AG20443 (cell line): ENCODE measurements around the gene PNMA8C.
"Not testable (repeated sequence)": the region's sequence is repeated elsewhere in the genome, so short reads cannot be mapped to it uniquely, and the experiment has no call there.

Experiments
- DNase-seq: peaks from one replicate; pipeline ENCODE4 v3.0.0; 2012; ENCODE audit warnings: low spot score, mixed read lengths

PNMA8C gene

DNA sequence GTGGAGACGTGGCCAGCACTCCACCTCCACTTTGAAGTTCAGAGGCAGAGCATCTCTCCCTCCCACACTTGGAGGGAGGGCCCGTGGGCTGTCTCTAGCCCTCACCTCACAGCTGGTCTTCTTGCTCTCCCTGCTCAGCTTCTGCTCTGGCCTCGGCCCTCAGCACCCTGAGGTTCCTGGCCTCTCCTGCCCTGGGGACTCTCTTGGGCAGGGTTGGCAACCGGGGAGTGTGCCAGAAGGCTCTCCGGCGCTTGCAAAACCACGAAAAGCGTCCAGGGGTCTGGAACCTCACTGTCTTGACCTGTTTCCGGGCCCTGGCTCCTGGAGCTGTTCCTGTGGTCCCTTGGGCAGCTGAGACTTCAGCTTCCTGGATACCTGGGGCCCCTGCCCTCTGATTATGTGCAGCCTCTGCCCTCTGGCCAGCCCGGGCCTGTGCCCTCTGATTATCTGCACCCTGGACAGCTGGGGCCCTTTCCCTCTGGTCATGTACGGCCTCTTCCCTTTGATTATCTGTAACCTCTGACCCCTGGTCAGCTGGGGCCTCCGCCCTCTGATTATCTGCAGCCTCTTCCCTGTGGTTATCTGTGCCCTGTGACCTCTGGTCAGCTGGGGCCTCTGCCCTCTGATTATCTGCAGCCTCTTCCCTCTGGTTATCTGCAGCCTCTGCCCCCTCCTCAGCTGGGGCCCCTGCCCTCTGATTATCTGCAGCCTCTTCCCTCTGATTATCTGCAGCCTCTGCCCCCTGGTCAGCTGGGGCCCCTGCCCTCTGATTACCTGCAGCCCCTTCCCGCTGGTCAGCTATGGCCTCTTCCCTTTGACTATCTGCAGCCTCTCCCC lies 17.4 kb downstream of the PNMA8C start:
- DNase-seq: no peak

DNA sequence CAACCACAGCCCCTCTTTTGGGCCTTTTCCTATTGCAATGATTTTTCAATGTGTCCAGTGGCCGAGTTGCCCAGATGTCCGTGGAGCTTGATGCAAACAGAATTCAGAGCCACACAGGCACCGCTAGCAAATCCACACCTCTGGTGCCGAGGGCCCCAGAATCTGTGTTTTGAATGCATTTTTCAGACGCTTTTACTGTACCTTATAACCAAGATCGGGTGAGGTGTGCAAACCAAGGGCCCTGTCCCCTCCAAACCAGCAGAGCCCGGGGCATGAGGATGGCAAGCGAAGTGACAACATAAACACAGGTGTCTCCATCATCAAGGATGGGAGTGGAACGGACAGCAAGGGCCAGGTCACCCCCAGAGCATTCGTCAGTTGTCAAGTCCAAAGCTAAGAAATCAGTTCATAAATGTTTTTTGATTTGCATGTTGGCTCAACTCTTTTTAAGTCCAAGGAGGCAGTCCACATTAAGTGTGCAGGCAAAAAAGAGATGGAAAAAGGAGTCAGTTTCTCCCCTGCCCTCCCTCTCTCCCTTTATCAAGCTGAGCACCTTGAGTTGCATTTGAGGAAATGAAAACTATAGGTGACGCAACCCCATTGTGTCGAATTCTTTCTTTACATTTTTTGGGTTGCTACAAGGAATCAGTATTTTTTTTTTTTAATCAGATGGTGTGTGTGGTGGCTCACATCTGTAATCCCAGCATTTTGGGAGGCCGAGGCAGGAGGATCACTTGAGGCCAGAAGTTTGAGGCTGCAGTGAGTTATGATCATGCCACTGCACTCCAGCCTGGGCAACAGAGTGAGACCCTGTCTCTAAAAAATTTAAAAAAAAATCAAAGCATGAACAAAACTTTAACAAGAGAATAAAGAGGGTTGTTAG lies 18.3 kb downstream of the PNMA8C start:
- DNase-seq: no peak

DNA sequence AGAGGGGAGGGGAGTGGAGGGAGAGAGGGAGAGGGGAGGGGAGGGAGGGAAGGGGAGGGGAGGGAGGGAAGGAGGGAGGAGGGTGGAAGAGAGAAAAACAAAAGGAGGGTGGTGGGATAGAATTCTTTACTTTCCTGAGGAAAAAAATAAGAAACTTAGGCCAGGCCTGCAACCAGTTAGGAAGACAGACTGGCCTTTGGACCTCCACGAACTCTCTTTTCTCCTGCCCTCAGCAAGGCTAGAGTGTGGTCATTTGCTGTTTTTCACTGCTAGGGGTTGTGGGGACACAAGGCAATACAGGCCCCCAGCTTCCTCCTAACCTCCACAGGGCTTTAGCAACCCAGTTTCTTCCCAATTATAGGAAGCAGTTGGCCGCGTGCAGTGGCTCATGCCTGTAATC lies 19.5 kb downstream of the PNMA8C start:
- no peak for DNase-seq

DNA sequence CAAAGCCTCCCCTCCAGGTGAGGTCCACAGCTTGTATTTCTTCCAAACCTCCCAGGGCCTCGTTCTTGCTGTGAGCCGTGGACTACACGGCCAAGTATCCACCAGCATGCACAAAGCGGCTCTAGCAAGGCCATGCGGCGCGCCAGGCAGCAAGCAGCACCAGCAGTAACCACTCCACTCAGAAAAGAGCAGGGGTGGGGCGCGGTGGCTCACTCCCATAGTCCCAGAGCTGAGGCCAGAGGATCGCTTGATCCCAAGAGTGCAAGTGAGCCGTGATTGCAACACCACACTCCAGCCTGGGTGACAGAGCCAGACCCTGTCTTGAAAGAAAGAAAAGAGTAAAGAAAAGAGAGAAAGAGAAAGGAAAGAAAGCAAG lies 20.1 kb downstream of the PNMA8C start:
- no peak for DNase-seq

DNA sequence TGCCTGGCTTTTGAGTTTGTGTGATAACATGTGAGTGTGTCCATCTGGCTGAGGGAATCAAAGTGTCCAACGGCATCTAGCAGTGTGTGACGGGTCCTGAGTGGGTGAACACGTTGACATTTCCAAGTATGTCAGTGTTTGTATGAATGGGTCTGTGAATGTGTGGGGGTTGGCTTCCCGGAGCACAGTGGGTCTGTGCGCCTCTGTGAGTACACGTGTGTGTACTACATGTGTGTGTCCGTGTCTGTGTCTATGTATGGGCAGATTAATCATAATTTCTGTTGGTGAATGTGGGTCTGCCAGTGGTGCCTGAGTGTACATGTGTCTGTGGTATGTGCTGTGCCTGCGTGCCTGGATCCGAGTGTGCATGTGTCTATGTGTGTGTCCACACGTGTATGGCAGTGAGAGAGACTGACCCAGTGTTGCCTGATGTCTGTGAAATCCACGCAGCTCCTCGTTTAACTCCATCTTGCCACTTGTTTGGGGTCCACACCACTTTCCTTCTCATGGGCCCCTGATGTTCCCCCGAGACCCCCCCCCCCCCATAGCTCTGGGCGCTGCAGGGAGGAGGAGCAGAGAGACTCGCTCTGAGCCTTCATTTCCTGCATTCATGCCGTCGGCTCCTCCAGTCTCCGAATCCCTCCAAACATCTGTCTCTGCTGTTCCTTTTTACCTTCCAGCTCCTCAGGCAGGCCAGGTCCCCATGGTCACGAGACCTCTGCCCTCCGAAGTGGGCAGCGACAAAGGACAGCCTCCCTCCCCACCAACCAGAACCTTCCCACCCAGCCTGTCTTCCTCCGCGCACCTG lies 20.7 kb downstream of the PNMA8C start:
- no peak for DNase-seq

DNA sequence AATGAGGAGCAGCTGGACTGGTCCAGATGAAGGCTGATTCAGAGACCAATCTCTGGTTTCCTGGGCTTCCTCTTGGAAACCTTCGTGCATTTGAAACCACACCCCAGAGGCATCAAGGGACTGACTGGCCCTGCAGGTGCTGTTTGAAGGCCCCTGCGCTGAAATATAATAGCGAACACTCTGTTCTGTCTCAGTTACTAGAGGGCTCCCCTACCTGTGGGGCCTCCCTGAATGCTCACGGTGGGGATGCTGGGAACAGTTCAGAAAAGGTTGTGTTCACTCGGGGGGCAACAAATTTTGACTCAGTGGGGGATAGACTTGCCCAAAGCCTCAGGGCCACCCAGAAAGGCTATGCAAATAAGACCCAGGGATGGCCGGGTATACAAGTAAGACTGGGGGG lies 21.8 kb downstream of the PNMA8C start:
- no peak for DNase-seq

DNA sequence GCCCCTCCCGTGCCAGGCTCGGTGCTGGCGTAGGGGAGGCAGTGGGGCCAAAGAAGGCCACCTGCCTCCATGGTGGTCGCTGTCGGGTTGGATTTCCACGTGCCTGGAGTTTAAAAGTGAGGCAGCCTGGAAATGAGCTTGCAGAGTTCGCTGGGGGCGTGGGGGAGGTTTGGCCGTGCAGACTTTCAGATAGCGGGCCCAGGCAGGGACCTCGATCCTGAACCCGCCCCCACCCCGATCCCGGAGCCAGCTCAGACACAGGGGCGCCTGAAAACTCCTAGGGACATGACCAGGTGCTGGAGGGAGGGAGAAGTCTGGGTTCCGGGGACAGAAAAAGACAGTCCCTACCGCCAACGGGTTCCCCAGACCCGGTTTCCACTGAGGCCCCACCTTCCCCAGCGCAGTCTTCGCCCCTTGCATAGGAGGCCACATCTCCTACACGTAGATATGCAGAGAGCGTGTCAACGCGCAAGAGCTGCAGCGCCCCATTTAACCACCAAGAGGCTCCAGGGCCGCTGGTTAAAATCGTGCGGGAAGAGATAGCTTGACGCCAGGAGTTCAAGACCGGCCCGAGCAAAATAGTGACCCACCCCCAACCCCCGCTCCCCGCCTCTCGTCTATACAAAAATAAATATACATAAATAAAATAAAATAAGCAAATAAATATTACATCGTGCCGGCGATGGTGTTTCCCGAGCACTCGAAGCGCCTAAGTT lies 23.8 kb downstream of the PNMA8C start:
- DNase-seq: no peak

DNA sequence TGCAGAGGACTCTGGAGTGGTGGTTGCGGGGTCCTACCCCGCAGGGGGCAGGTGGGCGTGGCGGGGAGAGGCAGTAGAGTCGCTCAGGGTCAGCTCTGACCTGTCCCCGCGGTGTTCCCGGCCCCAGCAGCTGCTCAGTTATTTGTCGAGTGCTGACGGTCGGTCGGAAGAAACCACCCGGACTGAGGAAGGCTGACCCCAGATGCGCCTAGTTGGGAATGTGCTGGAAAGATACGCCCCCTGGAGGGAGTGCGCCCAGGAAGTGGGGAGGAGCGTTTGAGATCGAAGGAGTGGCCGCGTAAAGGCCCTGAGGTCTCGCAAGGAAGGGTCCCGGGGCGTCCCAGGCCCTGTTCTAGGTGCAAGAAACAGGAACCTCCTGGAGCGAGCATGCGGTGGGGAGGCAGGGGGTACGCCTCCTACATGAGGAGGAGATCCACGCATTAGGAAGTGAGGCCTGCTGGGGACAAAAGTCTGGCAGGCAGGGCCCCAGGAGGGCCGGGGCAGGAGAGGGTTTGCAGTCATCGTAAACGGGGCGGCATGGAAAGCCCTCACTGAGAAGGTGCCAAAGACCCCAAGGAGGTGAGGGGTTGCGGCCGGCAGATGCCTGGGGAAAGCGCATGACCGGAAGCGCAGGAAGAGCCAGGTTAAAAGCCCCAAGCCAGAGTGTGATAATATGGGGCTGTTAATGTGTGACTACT lies 24.5 kb downstream of the PNMA8C start:
- DNase-seq: peak; percentile 35

DNA sequence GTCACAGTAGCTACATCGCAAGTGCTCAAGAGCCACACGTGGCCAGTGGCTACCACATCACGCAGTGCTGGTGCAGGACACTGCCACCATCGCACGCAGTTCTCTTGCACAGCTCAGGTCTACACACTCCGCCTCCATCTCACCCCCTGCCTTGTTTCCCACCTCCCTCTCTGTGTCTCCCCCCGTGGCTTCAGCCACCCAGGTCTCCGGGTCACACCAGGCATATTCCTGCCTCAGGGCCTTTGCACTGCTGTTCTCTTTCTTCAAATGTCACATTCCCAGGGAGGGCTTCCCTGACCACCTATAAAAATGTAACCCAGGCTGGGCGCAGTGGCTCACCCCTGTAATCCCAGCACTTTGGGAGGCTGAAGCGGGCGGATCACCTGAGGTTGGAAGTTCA lies 26.0 kb downstream of the PNMA8C start:
- DNase-seq: no peak

DNA sequence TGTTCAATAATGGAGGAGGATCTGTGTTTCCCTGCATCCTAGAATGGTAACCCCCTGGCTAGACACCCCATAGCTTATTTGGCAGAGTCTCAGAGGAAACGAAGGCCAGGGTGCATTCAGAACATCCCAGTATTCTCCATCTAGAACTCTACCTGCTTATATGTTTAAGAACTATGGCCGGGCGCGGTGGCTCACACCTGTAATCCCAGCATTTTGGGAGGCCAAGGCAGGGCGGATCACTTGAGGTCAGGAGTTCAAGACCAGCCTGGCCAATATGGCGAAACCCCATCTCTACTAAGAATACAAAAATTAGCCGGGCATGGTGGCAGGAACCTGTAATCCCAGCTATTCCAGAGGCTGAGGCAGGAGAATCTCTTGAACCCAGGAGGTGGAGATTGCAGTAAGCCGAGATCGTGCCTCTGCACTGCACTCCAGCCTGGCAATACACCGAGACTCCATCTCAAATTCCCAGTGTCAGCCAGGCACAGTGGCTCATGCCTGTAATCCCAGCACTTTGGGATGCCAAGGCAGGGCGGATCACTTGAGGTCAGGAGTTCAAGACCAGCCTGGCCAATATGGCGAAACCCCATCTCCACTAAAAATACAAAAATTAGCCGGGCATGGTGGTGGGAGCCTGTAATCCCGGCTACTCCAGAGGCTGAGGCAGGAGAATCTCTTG lies 30.8 kb downstream of the PNMA8C start:
- DNase-seq: not testable (repeated sequence)

DNA sequence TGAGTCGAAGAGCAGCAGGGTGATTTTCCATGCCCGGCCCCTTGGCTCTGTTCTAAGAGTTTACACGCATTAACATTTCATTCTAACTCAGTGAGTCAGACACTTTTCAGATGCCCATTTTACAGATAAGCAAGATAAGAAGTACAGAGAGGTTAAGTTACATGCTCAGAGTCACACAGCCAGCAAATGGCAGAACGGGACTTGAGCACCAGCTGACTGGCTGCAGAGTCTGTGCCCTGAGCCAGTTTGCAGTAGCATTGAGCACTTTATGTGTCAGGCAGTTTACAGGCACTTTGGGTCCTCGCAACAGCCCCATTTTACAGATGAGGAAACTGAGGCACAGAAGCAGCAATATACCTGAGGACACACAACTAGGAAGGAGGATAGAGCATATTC lies 34.3 kb downstream of the PNMA8C start:
- no peak for DNase-seq

DNA sequence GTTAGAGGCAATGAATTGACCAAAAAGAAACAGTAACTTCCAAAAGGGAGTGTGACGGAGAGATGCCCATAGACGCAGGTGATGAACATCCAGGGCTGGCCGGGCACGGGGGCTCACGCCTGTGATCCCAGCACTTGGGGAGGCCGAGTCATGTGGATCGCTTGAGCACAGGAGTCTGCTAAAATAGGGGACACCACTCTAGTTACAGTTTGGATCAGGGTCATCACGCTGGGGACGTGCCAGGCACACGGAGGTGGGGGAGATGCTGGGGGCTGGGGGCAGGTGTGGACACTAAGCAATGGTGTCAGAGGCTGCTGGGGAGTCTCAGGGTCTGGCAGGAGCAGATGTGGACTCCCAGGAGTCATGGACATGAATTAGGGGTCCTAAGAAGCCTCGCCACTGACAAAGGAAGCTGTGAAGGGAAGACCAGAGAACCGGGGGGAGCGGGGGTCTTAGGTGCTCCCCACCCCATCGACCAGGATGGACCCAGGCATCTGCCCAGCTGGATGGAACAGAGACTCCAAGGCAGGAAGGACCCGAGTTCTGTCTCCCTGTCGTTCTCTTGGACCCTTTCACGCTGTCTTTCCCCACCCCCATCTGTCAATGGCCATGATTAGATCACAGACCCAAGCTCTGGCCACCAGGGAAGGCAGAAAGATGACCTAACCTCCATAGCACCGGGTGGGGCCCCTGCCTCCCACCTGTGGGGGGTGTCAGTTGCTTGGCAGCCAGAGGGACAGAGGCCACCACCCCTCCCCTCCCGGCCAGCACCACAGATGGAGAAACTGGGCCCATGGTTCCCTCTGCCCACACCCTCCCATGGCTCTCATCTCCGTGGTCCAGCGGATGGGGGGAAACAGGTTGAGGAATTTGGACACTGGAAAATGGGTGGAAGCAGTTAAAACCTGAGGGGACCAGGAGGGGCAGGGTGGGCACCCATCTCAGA lies 35.0 kb downstream of the PNMA8C start:
- DNase-seq: no peak

DNA sequence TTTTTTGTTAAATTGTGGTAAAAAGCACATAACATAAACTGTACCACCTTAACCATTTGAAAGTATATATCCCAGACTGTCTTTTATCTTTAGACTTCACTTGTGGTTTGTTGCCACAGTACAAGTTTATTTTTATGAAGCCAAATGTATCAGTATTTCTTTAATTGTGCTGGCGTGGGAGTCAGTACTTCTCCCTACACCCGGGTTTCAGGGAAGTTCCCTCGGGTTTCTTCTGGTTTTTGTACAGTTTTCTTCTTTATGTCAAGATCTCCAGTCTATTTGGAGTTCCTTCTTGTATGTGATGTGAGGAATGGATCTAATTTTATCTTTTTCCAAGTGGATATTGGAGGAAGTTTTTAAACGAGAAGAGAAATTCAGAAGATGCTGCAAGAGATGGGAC lies 35.9 kb downstream of the PNMA8C start:
- no peak for DNase-seq

DNA sequence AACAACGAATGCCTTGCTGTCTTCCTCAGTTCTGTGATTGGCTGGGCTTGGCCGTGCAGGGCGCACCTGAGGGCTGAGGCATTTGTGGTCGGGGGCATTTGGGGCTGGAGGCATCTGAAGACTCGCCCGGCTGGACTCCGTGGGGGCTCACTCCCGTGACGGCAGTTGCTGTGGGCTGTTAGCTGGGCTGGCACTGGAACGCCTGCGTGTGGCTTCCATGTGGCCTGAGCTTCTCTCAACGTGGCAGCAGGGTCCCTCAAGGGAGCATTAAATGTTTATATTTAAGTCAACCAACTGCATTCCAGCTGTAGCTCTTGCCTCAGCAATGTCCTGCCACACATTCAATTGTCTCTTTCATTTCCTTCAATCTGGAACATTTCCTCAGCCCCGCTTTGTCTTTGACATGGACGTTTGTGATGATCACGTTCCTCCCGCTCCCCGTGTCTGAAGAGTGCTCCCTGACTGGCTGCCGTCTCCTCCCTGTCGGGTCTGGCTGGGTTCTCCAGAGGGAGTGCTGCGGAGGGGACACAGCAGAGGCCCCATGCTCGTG lies 36.4 kb downstream of the PNMA8C start:
- DNase-seq: peak; percentile 56

DNA sequence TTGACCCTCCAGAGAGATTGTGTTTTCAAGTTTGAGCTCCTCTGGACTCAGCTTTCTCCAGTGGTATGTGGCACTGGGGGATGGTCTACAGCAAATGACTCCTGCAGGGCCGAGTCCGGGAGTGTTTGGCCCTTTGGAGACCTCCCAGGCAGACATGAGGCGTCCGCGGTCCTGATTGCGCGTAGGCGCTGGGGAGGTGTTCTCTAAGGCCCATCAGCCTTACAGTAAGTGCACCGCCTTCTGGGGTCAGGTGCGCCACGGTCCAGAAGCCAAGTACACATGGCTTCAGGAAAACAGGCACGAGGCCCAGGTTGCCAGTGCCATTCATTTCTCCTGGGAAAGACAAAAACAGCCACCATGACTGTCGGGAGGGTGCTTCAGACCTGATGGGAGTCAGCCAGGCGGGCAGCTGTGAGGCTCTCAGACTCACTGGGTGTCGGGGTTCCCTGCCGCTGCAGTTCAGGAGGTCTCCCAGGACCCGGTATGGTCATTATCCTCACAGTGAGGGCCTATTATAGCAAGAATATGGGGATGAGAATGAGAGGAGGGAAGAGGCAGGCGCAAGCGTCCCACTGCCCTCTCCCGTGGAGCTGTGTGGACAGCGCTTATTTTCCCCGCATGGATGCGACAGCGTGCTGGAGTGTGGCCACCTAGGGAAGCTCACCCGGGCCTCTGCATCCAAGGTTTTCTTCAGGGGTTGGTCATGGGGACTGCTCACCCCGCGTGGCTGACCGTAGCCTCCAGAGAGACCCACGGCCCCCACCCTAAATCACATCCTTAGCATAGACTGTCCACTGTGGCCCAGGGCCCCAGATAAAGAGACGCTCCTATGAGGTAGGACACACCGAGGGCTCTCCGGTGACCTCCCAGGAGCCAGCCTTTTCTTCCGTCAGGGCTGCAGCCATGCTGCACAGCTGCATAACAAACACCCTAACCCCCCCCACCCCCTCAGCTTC lies 37.2 kb downstream of the PNMA8C start:
- no peak for DNase-seq

DNA sequence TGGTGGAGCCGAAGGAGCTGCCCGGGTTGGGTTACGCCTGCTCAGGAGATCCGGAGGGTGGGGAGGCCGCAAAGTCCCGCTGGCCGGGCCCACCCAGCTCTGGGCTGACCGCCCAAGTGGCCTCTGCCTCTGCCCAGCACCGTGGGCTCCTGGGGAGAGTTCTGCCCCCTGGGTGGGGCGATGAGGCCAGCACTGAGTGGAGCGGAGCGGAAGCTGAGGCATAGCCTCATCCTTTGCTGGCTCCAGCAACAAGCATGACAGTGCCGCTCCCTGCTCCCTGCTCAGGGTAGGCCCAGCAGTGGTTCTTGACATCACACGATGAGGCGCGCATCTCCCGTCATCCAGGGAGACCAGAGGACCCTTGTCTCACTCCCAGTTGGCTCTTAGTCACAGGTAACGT lies 37.9 kb downstream of the PNMA8C start:
- peak; percentile 79 for DNase-seq

DNA sequence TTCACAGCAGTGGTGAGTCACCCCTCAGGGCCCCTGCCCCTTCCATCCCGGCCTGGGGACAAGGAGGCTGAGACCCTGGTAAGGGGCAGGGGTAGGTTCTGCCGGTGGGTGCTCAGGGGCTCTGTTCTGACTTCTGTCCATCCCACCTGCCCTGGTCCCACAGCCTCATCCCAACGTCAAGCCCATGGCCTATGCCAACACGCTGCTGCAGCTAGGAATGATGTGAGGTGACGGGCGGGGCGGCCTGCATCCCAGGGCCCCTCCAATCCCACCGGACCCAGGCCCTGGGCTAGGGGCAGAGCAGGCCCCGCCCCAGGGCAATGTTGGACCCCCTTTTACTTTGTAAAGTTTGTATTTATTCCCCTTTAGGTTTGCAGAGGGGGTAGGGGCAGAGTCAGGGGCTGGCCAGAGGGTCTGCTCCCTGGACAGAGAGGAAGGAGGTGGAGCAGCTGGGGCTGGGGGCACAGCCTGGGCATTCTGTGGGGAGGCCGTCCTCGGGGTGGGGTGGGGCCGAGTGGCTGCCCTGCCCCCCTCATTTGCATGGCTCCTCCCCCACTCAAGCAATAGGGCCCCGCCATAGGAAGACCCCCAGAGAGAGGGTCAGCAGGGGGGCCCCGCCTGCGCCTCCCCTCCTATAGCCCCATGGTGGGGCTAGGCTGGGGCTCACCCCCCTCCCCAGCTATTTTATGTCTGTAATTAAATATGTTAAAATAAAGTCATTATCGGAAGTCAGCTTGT lies 38.4 kb downstream of the PNMA8C start:
- no peak for DNase-seq
